ENCODE measurements around the gene CYFIP2.

DNA sequence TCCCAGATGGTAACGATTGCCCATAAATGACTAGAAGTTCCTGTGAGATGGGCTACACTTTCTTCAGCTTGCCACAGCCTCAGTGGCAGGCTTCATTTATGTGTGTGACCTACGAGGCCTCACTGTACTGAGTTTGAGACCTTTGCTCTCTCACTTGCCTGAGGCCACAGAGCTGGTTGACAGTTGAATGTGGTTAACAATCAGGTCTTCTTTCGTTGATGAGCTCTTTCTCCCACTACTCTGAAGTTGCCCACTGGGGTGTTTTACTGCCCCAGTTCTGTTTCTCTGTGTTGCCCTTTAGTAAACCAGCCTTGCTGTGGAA is 70.5 kb downstream of the CYFIP2 start:
- TF ChIP-seq, protein P1, sequence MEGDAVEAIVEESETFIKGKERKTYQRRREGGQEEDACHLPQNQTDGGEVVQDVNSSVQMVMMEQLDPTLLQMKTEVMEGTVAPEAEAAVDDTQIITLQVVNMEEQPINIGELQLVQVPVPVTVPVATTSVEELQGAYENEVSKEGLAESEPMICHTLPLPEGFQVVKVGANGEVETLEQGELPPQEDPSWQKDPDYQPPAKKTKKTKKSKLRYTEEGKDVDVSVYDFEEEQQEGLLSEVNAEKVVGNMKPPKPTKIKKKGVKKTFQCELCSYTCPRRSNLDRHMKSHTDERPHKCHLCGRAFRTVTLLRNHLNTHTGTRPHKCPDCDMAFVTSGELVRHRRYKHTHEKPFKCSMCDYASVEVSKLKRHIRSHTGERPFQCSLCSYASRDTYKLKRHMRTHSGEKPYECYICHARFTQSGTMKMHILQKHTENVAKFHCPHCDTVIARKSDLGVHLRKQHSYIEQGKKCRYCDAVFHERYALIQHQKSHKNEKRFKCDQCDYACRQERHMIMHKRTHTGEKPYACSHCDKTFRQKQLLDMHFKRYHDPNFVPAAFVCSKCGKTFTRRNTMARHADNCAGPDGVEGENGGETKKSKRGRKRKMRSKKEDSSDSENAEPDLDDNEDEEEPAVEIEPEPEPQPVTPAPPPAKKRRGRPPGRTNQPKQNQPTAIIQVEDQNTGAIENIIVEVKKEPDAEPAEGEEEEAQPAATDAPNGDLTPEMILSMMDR (IDR thresholded peaks at IDR 0.05; ENCODE audit: low read length) = no peak
- no peak for TF ChIP-seq EZH2 (optimal IDR thresholded peaks at IDR 0.05; ENCODE audit: low read depth, low read length)
- no peak for TF ChIP-seq EZH2phosphoT487 (IDR thresholded peaks at IDR 0.05; ENCODE audit: low read length)
